Dermis microvascular lymphatic vessel endothelial cell (primary cell): ENCODE data around the gene YWHAQ. TPM values are rescaled to one million over a fixed set of nuclear protein-coding genes. Genes with fewer than 3 reads are reported as not detected.
A peak's percentile ranks its signal among the peaks of the same experiment; 100 is the strongest.
"Not testable (repeated sequence)": the region's sequence is repeated elsewhere in the genome, so short reads cannot be mapped to it uniquely, and the experiment has no call there.

Experiments used
- DNase-seq, 2 donors: peaks; one replicate each; pipeline versions ENCODE4 v3.0.0 to v3.0.0-alpha.2; 2010; ENCODE audit warnings: low read depth in 2 of 2
- total RNA-seq: library from RNA; depleted of rRNA; stranded (reverse); fragments of >200 nt; gene quantifications from 2 replicates; pipeline ENCODE4 v1.2.1, GENCODE V29; 2014

YWHAQ gene
- total RNA-seq, 1 donor from 2014 or later = 199 TPM

GRCh38 chr2:9631878-9632700 is 1.3 kb upstream of the YWHAQ start:
- no peak for DNase-seq

GRCh38 chr2:9631553-9631819 is 689 bp upstream of the YWHAQ start:
- no peak for DNase-seq

- peak in 1 of 2 donors; percentile 77 for DNase-seq
These were observed 571 bp downstream of the YWHAQ start for GRCh38 chr2:9630117-9630735.

GRCh38 chr2:9629222-9630116 is 1.3 kb downstream of the YWHAQ start:
- DNase-seq = peak in 1 of 2 donors; percentile 53

- DNase-seq = no peak
These were observed 3.5 kb downstream of the YWHAQ start for GRCh38 chr2:9627310-9627709.

GRCh38 chr2:9623151-9623550 is 7.6 kb downstream of the YWHAQ start:
- DNase-seq = no peak

GRCh38 chr2:9621655-9622054 is 9.1 kb downstream of the YWHAQ start:
- not testable (repeated sequence) for DNase-seq

- DNase-seq = no peak
These were observed 12.4 kb downstream of the YWHAQ start for GRCh38 chr2:9618410-9618809.

- peak in 1 of 2 donors; percentile 51 for DNase-seq
These were observed 13.0 kb downstream of the YWHAQ start for GRCh38 chr2:9617749-9618148.

- no peak for DNase-seq
These were observed 13.5 kb downstream of the YWHAQ start for GRCh38 chr2:9617296-9617695.

GRCh38 chr2:9614562-9614961 is 16.2 kb downstream of the YWHAQ start:
- DNase-seq = no peak

- DNase-seq = no peak
These were observed 17.5 kb downstream of the YWHAQ start for GRCh38 chr2:9613291-9613690.

GRCh38 chr2:9611549-9611912 is 19.3 kb downstream of the YWHAQ start:
- not testable (repeated sequence) for DNase-seq

- DNase-seq = no peak
These were observed 19.8 kb downstream of the YWHAQ start for GRCh38 chr2:9610781-9611548.

- DNase-seq = not testable (repeated sequence)
These were observed 22.3 kb downstream of the YWHAQ start for GRCh38 chr2:9608491-9608890.

GRCh38 chr2:9602412-9602811 is 28.4 kb downstream of the YWHAQ start:
- no peak for DNase-seq

- no peak for DNase-seq
These were observed 29.4 kb downstream of the YWHAQ start for GRCh38 chr2:9601397-9601796.

- no peak for DNase-seq
These were observed 31.4 kb downstream of the YWHAQ start for GRCh38 chr2:9599430-9599829.

- no peak for DNase-seq
These were observed 34.0 kb downstream of the YWHAQ start for GRCh38 chr2:9596621-9597311.

- DNase-seq = no peak
These were observed 35.1 kb downstream of the YWHAQ start for GRCh38 chr2:9595746-9596145.

GRCh38 chr2:9595256-9595655 is 35.5 kb downstream of the YWHAQ start:
- not testable (repeated sequence) for DNase-seq
